ENCODE measurements around the gene DMRT1. TPM values are rescaled to one million over a fixed set of nuclear protein-coding genes. Genes with fewer than 3 reads are reported as not detected.

The DMRT1 gene
- total and polyA plus RNA-seq, 2 donors from 2014 or later, result not detected

DNA sequence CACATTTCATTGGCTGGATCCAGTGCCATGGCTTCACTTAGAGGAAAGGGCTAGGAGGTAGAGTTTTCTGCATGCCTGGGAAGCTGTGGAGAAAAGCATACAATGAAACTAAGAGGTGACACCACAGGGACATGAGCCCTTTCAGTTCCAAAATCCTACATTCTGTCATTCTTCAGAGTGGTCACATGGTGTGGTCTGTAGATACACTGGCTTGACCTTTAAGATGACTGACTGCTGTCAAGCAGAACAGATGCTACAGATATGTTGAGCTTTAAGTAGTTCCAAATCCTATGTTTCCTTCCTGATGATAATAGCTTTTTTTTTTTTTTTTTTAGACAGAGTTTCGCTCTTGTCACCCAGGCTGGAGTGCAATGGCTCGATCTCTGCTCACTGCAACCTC lies 161.2 kb downstream of the DMRT1 start:
- DNase-seq (no peak), FAIRE-seq (no peak)
- Histone ChIP-seq H3K4me1 (ENCODE audit: control insufficient read depth in 2 of 3, insufficient read depth in 2 of 3, low read depth in 1 of 3, low read length in 3 of 3) (no peaks in the 10 kb centered on the region), H3K36me3 (ENCODE audit: control insufficient read depth in 2 of 3, insufficient read depth in 3 of 3, low read length in 3 of 3) (no peaks in the 10 kb centered on the region), H3K4me3 (ENCODE audit: low read length in 3 of 3) (no peak overlapping the region), H3K9me3 (ENCODE audit: control insufficient read depth in 2 of 3, insufficient read depth in 1 of 3, low read length in 3 of 3) (no peaks in the 10 kb centered on the region), H3K27ac (ENCODE audit: low read depth in 2 of 2, low read length in 2 of 2) (no peak overlapping the region), H3K9ac (ENCODE audit: low read length in 3 of 3) (no peak overlapping the region), H3K27me3 (ENCODE audit: control insufficient read depth, insufficient read depth, low read length) (no peaks in the 10 kb centered on the region)
- TF ChIP-seq, protein P1, sequence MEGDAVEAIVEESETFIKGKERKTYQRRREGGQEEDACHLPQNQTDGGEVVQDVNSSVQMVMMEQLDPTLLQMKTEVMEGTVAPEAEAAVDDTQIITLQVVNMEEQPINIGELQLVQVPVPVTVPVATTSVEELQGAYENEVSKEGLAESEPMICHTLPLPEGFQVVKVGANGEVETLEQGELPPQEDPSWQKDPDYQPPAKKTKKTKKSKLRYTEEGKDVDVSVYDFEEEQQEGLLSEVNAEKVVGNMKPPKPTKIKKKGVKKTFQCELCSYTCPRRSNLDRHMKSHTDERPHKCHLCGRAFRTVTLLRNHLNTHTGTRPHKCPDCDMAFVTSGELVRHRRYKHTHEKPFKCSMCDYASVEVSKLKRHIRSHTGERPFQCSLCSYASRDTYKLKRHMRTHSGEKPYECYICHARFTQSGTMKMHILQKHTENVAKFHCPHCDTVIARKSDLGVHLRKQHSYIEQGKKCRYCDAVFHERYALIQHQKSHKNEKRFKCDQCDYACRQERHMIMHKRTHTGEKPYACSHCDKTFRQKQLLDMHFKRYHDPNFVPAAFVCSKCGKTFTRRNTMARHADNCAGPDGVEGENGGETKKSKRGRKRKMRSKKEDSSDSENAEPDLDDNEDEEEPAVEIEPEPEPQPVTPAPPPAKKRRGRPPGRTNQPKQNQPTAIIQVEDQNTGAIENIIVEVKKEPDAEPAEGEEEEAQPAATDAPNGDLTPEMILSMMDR (IDR thresholded peaks at IDR 0.05; ENCODE audit: borderline replicate concordance, extremely low read depth, insufficient read depth), result no peak
- intact Hi-C loops (cut with DNase I), result no loop called here

DNA sequence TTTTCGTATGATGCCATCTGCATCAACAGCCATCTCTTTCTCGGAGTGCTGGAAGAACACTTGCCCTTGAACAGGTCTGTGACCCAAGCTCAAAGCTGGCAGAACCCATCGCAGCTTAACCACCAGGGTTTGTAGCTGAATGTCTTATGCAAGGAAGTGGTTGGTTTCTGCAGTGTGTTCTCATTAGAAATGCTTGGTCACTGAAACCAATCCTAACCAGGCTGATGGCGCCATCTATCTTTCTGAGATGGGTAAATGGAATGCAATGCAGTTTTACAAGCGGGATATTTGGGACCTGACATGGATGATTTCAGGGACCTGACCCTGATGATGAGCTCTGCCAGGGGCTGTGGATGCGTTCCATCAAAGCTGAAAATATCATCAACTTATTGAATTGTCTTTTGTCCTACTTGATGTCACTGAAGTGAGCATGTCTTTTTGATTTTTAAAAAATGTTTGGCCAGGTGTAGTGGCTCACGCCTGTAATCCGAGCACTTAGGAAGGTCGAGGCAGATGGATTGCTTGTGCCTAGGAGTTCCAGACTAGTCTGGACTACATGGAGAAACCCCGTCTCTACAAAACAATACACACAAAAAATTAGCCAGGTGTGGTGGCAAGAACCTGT lies 163.7 kb downstream of the DMRT1 start:
- H3K4me3 ChIP-seq (ENCODE audit: low read length in 3 of 3), result no peak overlapping the region
- no peak overlapping the region for H3K9ac ChIP-seq (ENCODE audit: low read length in 3 of 3)
- H3K4me1 ChIP-seq (ENCODE audit: control insufficient read depth in 2 of 3, insufficient read depth in 2 of 3, low read depth in 1 of 3, low read length in 3 of 3), result peaks cover 0 to 4% (median 2%) of the 10 kb centered on the region in 3 donors
- H3K27me3 ChIP-seq (ENCODE audit: control insufficient read depth, insufficient read depth, low read length), result peaks cover 3% of the 10 kb centered on the region
- DNase-seq (peak in 3 of 5 donors; percentile 68 to 81 (median 79)), FAIRE-seq (no peak)
- TF ChIP-seq, protein P1 (IDR thresholded peaks at IDR 0.05; ENCODE audit: borderline replicate concordance, extremely low read depth, insufficient read depth), result peak; percentile 40
- no peak overlapping the region for H3K27ac ChIP-seq (ENCODE audit: low read depth in 2 of 2, low read length in 2 of 2)
- H3K9me3 ChIP-seq (ENCODE audit: control insufficient read depth in 2 of 3, insufficient read depth in 1 of 3, low read length in 3 of 3), result no peaks in the 10 kb centered on the region
- intact Hi-C loops (cut with DNase I), result no loop called here
- H3K36me3 ChIP-seq (ENCODE audit: control insufficient read depth in 2 of 3, insufficient read depth in 3 of 3, low read length in 3 of 3), result no peaks in the 10 kb centered on the region

DNA sequence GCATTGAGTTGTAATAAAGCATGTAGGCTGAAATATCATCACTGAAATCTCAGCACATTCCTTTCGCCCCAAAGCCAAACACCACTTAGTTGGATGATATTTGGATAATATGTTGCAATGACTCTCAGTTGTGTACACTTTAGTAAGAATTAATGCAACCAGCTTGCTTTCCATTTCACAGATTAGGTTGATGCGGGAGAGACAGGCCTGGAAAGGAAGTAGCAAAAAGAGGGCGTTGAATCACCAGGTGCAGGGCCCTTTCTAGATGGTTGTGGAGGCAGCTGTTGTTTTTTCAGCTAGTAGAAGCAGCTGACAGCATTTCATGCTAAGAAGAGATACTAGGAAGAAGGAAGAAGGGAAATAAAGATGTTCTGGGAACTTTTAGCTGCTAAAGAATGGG lies 165.8 kb downstream of the DMRT1 start:
- Histone ChIP-seq H3K9ac (ENCODE audit: low read length in 3 of 3) (no peak overlapping the region), H3K9me3 (ENCODE audit: control insufficient read depth in 2 of 3, insufficient read depth in 1 of 3, low read length in 3 of 3) (no peaks in the 10 kb centered on the region), H3K36me3 (ENCODE audit: control insufficient read depth in 2 of 3, insufficient read depth in 3 of 3, low read length in 3 of 3) (no peaks in the 10 kb centered on the region), H3K4me1 (ENCODE audit: control insufficient read depth in 2 of 3, insufficient read depth in 2 of 3, low read depth in 1 of 3, low read length in 3 of 3) (peaks cover 0 to 4% (median 2%) of the 10 kb centered on the region in 3 donors), H3K27me3 (ENCODE audit: control insufficient read depth, insufficient read depth, low read length) (peaks cover 3% of the 10 kb centered on the region), H3K27ac (ENCODE audit: low read depth in 2 of 2, low read length in 2 of 2) (no peak overlapping the region), H3K4me3 (ENCODE audit: low read length in 3 of 3) (no peak overlapping the region)
- FAIRE-seq (no peak), DNase-seq (no peak)
- TF ChIP-seq, protein P1 (IDR thresholded peaks at IDR 0.05; ENCODE audit: borderline replicate concordance, extremely low read depth, insufficient read depth), result no peak
- intact Hi-C loops (cut with DNase I), result no loop called here

DNA sequence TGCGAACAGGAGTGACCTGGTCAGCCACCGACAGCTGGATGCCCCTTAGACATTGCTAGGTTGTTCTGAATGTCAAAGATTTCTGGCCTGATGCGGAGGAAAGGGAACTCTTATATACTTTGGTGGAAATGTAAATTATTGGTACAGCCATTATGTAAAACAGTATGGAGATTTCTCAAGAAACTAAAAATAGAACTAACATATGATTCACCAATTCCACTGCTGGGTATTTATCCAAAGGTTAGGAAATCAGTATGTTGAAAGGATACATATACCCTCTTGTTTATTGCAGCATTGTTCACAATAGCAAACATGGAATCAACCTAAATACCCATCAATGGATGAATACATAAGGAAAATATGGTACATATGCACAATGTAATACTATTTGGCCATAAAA lies 166.7 kb downstream of the DMRT1 start:
- TF ChIP-seq, protein P1 (IDR thresholded peaks at IDR 0.05; ENCODE audit: borderline replicate concordance, extremely low read depth, insufficient read depth), result no peak
- no peak for FAIRE-seq

More for the DNA sequence above, 166.7 kb downstream of the DMRT1 start:
- DNase-seq, result no peak
- H3K27ac ChIP-seq (ENCODE audit: low read depth in 2 of 2, low read length in 2 of 2), result no peak overlapping the region
- peaks cover 3% of the 10 kb centered on the region for H3K27me3 ChIP-seq (ENCODE audit: control insufficient read depth, insufficient read depth, low read length)
- no peak overlapping the region for H3K9ac ChIP-seq (ENCODE audit: low read length in 3 of 3)
- H3K4me1 ChIP-seq (ENCODE audit: control insufficient read depth in 2 of 3, insufficient read depth in 2 of 3, low read depth in 1 of 3, low read length in 3 of 3), result peaks cover 0 to 4% (median 2%) of the 10 kb centered on the region in 3 donors
- intact Hi-C loops (cut with DNase I), result no loop called here
- H3K4me3 ChIP-seq (ENCODE audit: low read length in 3 of 3), result no peak overlapping the region
- no peaks in the 10 kb centered on the region for H3K9me3 ChIP-seq (ENCODE audit: control insufficient read depth in 2 of 3, insufficient read depth in 1 of 3, low read length in 3 of 3)
- no peaks in the 10 kb centered on the region for H3K36me3 ChIP-seq (ENCODE audit: control insufficient read depth in 2 of 3, insufficient read depth in 3 of 3, low read length in 3 of 3)
